Measurements from ENCODE around the gene MIGA2.

MIGA2 gene

DNA sequence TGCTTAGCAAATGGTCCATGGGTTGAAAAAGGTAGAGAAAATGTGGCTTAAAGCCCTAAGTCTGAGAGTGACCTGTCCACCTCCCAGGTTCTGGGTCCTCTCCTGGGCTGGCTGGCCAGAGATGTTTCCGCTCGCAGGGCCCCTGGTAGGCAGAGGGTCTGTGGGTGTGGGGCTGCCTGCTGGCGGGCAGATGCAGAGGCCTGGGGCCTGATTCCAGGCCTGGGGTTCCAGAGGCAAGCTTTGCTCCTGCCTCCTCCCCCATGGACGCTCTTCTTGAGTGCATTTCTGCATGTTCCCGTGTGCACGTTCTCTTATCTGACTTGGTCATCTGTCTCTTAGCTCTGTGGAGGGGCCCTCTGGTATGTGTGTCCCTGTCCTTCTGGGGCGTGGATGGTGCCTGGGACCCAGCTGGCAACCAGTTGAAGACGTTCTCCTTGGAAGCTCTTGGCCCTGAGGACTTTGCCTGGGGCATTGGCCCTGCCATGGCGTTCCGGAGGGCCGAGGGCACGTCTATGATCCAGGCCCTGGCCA is 3.8 kb downstream of the MIGA2 start:
- DNase-seq, result no peak

DNA sequence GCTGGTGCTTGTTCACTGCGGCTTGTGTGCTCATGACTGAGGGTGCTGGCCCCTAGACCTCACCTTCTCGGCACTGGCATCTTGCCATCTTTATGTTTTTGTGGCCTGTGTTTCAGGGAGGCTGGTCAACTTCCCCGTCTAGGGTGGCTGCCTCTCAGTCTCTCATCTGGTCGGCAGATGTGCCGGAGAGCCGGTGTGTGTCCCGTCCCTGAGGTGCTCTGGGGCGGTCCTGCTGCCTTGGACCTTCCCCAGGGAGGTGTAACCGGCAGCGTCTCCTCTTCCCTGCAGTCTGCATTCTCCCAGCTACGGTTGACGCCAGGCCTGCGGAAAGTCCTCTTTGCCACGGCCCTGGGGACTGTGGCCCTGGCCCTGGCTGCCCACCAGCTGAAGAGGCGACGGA is 5.6 kb downstream of the MIGA2 start:
- DNase-seq, result no peak

DNA sequence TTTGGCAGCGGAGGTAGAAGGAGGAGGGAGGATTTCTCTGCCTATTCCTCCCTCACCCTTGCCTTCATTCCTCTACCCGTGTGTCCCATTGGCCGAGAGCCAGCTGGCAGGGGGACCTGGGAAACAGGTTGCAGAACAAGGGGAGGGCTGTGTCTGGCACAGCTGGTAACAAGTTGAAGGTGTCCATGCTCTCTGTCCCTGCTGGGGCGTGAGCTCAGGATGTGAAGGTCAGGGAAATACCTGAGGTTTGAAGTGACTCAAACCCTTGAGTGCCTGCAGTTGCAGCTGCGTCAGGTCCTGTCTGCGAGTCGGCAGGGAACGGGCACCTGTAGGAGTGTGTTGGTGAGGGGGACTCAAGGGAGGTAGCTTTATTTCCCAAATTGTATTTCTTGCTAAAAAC is 16.2 kb downstream of the MIGA2 start:
- no peak for DNase-seq

DNA sequence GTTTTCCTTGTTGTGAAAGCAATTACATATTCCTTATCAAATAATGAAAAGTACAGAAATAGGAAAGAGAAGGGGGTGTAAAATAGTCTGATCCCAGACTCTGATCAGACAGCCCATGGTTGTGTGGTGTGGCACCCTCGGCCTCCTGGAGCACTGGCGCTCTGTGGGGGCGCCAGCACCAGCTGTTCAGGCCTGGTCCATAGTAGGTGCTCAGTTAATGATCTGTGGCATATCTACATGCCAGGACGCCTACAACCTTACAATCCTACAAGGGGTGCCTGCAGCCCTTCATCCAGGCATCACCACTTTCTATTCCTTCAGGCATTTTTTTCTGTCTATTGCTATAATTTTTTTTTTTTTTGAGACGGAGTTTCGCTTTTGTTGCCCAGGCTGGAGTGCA is 16.6 kb downstream of the MIGA2 start:
- no peak for DNase-seq

DNA sequence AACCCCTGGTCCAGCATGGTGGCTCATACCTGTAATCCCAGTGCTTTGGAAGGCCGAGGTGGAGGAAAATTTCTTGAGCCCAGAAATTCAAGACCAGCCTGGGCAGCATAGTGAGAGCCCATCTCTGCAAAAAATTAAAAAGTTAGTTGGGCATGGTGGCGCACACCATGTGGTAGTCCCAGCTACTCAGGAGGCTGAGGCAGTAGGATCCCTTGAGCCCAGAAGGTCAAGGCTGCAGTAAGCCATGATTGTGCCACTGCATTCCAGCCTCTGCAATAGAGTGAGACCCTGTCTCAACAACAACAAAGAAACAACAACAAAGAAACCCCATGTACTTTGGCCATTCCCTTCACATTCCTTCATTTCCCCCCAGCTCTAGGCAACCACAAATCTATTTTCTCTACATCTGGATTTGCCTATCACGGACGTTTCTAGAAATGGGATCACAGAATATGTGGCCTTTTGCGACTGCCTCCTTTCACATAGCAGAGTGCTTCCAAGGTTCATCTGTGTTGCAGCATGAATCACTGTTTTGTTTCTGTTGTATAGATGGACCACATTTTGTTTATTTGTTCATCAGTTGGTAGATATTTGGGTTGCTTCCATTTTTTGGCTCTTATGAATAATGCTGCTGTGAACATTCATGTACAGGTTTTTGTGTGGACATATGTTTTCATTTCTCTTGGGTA is 17.9 kb downstream of the MIGA2 start:
- no peak for DNase-seq

GRCh38 chr9:129058965-129059795 is 22.8 kb downstream of the MIGA2 start:
- DNase-seq, result no peak

DNA sequence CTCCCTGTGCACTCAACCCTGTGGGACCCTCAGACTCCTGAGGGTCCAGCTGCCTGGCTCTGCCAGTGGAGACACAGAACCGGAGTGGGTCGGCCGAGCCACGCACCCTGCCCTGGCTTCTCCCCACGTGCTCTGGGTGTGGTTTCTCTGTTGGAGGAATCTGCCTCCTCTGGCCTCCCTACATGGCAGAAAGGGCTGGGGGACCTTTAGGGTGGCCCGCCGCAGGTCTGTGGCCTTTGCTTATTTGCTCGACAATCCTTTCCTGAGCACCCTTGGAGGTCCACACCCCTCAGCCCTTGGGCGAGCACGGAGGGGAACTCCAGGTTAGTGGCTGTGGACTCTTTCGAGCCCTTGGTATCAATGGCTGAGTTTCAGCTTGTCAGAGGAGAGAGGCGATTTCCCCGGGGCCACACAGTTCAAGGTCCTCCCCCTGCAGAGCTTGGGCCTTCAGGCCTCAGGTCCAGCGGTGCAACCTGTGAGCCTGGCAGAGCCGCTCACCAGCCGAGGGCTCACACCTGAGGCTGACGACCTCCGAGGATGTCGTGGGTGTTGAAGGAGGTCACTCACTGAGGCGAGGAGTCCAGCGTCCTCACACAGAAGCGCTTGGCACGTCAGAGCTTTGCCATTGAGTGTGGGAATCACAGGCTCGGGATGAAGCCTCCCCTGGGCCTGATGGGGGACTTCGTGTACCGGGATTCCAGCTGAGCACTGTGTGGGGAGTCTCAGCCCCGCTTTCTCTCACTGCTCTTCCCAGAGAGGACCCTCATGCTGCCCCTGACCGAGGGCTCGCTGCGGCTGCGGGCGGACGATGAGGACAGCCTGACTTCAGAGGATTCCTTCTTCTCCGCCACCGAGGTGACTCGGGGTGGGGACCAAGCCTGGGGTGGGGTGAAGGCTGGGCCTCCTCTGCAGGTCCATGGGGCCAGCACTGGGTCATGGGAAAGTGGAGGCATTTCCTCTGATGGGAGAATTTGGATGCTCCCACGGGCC is 23.7 kb downstream of the MIGA2 start:
- DNase-seq, result no peak

GRCh38 chr9:129060991-129061390 is 24.6 kb downstream of the MIGA2 start:
- no peak for DNase-seq

- no peak for DNase-seq
Measured at GRCh38 chr9:129063061-129063460, 26.6 kb downstream of the MIGA2 start.

- no peak for DNase-seq
Measured at GRCh38 chr9:129064499-129064908, 28.1 kb downstream of the MIGA2 start.

DNA sequence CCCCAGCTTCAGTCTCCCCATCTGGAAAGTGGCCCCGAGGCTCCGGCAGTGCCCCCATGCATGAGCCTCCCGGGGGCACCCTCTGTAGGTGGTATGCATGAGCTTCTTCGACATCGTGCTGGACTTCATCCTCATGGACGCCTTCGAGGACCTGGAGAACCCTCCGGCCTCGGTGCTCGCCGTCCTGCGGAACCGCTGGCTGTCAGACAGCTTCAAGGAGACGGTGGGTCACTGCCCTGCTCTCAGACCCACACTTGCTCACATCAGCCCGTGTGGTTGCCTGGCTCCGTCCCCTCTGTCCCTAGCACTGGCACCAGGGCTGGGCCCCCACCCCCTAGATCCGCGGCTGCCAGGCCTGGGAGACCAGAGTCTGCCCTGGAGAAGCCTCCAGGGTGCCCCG is 31.7 kb downstream of the MIGA2 start:
- no peak for DNase-seq

DNA sequence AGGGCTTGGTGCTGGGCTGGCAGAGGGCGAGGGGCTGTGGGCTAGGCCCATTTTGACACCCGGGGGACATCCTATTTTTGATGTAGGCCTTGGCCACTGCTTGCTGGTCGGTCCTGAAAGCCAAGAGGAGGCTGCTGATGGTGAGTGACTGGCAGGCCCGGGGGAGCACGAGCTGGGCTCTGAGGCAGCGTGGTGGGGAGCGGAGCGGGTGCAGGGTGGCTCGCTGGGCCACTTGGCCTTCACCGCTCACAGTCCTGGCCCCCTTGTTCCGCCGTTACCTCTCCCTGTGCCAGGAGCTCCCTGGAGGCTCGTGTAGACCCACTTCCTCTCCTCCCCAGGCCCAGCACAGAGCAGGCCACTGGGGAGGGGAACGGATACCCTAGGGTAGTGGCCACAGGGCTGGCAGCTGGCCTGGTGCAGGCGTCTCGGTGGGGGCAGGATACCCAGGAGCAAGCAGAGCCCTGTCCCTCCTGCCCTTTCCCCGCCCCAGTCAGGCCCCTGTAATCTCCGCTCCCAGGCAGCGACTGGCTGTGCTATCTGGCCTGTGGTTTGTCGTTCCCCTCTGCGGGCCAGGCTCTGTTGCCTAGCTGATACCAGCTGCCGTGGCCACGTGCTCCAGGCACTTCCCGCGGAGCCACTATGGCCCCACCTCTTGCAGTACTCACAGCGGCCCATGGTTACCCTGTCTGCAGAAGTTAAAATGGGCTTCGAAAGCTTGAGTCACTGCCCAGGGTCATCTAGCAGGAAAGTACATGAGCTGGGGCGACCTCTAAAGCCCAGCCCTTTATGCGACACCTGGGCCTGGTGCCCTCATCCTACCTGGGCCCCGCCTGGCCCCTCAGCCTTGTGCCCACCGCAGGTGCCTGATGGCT is 32.8 kb downstream of the MIGA2 start:
- no peak for DNase-seq

DNA sequence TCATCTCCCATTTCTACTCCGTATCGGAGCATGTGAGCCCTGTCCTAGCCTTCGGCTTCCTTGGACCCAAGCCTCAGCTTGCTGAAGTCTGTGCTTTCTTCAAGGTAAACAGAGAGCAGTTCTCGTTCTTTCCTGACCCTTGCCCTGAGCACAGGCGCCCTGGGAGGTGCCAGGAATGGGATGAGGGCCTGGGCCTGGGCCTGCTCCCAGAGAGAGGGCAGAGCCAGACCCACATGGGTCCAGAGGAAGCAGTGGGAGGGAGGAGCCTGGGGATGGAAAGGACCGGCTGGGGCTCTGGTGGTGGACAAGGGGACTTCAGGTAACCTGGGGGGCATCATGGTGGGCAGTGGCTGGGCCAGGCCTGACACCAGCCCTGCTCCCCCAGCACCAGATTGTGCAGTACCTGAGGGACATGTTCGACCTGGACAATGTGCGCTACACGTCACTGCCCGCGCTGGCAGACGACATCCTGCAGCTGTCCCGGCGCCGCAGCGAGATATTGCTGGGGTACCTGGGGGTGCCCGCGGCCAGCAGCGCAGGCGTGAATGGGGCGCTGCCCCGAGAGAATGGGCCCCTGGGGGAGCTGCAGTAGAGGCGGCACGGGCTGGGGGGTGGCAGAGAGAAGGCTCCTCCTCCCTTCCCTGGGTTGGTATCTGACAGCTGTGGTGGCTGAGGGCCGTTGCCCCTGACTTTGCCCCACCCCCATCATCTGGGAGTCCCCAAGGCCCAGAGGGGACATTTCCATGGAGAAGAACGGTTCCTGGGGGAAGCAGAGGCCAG is 33.6 kb downstream of the MIGA2 start:
- no peak for DNase-seq

- DNase-seq, result no peak
Measured at GRCh38 chr9:129070696-129071525, 34.5 kb downstream of the MIGA2 start.

GRCh38 chr9:129071526-129072126 is 35.2 kb downstream of the MIGA2 start:
- no peak for DNase-seq

GRCh38 chr9:129072171-129072570 is 35.7 kb downstream of the MIGA2 start:
- no peak for DNase-seq

DNA sequence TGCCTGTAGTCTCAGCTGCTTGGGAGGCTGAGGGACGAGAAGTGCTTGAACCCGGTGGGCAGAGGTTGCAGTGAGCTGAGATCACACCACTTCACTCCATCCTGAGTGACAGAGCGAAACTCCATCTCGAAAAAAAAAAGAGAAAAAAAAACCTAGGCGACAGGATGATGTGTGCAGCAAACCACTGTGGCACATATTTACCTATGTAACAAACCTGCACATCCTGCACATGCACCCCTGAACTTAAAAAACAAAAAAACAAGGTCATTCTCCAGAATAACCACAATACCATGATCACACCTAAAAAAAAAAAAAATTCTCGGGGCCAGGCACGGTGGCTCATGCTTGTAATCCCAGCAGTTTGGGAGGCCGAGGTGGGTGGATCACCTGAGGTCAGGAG is 37.0 kb downstream of the MIGA2 start:
- no peak for DNase-seq

- DNase-seq, result no peak
Measured at GRCh38 chr9:129074106-129074505, 37.7 kb downstream of the MIGA2 start.

DNA sequence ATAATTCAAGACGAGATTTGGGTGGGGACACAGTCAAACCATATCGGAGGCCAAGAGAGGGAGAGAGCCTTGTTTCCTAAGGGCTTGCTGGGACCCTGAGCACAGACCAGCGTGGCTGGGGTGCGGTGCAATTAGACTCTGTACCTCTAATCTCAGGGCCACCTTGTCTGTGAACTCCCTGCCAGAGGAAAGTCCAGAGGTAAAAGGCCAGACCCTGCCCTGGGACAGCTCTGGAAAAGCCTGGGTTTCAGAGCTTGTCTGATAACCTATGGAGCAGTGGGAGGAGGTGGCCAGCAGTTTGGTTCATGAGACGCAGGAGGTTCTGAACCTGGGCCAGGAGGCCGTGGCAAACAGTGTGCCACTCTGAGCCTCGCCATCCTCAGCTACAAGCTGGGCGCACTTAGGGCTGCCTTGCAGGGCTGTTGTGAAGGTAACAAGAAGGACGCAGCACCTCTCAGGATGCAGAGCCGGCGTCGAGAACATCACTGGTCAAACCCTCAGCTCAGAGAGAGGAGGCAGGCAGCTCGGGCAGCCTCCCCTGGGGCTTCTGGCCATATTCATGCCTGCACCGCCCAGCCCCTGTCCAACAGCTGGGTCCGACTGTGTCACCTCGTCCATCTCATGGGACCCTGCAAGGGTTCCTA is 39.7 kb downstream of the MIGA2 start:
- no peak for DNase-seq
